DMS53 treated with DMSO at 0.1 percent for 48 hours (cell line): ENCODE results near the gene CAPN5.

Experiments used
- DNase-seq: peaks from one replicate; lab custom pipeline; 2025; ENCODE audit not compliant: unreplicated experiment; lab: John Stamatoyannopoulos, UW

Gene CAPN5

DNA sequence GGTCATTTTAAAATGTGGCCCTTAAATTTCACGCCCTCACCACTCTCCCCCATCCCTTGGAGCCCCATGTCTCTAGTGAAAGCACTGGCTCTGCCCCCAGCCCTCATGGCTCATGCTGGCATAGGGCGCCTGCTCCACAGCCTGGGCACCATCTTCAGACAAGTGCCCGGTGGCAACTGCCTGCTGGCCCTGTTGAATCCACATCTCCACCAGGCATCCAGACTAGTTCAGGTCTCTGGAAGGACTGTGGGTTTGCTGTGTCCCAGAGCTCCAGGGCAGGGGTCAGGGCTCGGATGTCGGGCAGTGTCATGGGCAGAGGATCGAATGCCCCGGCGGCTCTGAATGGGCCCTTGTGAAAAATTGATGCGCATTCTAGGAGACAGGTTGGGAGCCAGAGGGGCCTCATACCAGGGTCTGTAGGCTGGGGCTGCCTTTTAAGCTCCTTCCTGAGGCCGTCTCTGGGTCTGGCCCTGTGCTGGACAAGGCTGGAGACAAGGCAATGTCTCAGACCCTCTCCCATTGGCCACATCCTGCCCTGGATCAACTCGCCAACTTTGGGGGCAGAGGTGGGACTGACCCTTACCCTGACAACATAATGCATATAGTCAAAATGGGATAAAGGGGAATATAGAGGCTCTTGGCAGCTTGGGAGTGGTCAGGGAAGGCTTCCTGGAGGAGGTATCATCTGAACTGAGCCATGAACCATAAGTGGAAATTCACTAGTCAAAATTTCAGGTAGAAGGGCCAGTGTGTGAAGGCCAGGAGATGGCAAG is 62.5 kb downstream of the CAPN5 start:
- DNase-seq, result no peak

DNA sequence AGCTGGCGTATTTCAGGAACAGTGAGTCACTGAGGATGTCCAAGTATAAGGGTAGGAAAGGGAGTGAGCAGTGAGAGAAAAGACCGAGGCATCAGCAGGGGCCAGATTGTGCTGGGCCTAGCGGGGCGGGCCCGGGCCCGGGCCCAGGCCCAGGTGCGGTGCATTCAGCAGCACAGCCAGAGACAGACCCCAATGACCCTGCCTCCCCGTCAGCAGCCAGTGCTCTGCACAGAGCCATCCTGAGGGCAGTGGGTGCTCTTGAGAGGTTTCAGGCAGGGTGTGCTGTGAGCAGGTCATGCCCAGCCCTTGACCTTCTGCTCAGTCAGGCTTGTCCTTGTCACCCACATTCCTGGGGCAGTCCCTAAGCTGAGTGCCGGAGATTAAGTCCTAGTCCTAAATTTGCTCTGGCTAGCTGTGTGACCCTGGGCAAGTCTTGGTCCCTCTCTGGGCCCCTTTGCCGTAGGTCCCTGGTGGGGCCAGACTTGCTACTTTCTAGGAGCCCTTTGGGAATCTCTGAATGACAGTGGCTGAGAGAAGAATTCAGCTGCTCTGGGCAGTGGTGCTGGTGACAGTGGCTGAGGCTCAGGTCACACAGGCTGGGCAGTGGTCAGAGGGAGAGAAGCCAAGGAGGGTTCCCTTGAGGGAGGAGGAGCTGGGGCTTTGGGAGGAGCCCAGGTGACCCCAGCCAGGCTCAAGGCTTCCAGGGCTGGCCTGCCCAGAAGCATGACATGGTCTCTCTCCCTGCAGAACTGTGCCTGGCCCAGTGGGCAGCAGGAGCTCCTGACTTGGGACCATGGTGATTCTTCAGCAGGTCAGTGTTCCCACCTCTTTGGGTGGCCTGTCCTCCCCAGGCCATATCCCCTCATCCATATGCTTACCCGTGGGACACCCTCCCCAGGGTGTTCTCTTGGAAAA is 63.3 kb downstream of the CAPN5 start:
- DNase-seq, result no peak

DNA sequence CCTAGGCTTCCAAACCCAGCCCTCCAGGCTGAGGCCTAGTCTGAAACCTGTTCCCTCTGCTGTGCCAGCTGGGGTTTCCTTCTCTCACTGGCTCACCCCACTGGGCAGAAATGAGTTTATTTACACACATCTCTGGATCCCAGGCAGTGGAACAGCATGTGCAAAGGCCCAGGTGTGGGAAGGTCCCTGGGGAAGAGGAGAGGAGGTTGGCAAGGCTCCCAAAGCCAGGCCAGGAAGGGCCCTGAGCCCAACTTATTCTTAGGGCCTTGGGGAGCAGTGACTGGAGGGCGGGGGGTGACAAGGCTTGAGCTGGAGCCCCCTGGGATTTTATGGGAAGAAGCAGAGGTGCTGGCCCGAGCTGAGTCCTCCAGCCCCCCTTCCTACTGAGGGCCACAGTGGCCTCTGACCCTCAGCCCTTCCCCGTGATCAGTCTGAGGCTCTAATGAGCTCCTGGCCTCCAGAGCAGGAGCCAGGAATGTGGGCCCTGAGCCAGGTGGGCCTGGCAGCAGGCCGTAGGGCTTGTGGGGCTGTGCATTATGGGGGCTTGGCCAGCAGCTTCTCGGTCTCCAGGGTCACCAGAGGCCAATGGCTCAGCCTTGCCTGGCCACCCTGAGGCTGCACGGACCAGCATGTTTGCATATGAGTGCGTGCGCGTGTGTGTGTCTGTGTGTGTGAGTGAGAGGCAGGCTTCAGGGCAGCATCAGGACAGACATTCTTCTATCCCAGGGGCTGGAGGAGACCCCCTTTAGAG is 64.2 kb downstream of the CAPN5 start:
- no peak for DNase-seq

DNA sequence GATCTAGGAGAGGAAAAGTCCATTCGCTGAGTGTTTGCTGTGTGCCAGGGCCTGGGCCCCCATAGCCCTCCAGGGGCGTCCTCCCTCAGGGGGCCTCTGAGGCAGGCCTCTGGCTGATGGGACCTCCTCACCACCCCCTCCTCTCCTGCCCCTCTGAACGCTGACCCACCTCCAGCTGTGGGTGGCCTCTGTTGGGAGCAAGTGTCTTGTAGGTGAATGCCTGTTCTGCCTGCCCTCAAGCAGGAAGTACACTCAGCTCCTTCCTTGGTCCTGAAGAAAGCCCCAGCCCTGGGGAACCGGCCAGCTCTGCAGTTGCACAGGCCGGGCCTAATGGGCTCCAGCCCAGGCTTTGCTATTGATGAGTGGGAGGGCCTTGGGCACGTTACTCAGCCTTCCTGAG is 64.8 kb downstream of the CAPN5 start:
- no peak for DNase-seq

DNA sequence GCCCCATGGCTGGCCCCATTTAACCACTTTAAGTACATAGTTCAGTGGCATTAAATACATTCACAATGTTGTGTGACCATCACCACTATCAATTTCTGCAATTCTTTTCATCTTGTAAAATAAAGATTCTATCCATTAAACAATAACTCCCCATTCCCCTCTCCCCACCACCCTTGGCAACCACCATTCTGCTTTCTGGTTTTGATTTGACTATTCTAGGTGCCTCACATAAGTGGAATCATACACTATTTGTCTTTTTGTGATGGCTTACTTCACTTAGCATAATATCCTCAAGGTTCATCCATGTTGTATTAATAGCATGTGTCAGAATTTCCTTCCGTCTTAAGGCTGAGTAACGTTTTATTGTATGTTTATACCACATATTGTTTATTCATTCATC is 68.3 kb downstream of the CAPN5 start:
- DNase-seq, result no peak

DNA sequence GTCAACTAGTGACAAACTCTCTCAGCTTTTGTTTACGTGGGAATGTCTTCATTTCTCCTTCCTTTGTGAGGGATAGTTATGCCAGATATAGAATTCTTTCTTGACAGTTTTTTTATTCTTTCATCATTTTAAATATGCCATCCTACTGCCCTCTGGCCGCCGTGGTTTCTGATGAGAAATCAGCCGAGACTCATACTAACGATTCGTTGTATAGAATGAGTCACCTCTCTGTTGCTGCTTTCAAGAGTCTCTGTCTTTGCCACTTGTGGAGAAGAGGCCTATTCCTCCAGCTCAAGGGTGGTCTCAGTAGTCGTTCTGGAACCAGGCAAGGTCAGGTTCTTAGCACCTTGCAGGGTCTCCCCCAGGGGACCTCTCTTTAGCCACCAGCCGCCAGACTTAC is 69.3 kb downstream of the CAPN5 start:
- DNase-seq, result no peak

DNA sequence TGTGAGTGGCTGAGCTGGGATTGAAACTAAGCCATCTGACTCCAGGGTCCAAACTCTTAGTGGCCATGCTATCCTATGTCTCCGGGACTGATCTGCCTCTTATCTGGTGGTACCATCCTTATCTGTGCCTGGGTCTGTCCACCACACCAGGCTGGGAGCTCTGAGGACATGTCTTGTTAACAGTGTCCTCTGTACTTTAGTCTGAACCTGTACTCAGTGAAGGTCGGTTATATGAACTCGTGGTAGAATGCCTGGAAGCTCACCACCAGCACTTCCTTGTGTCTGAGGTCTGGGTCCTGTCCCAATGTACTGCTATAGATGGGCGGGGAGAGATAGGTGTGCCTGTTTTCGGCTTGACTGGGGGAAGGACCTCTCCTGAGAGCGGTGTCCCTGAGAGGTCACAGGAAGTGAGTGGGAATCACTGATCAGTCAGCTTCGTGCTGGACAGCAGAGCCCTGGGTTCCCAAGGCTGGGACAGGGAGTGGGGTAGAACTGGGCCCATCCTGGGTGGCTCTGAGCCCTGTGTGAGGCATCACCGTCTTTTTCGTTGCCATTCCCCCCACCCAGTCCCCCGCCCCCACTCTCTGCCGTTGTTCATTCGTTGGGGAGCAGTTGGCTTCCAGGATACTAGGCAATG is 70.1 kb downstream of the CAPN5 start:
- no peak for DNase-seq

DNA sequence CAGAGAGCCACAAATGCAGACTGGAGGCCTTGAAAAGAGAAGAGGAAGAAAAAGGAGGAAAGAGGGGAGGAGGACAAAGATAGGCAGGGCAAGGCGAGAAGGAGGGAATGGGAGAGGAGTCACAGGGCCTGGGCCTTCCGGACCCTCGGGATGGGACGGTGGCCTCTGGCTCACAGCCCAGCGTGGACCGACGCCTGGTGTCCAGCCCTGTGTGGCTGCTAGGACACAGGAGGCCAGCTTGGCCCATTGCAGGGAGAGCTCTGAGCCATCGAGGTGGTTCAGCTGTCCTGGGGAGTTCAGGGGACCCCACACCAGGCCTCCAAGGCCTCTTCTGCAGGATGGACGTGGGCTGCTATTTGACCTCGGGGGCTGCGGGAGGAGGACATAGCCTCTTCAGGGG is 70.7 kb downstream of the CAPN5 start:
- DNase-seq, result no peak

DNA sequence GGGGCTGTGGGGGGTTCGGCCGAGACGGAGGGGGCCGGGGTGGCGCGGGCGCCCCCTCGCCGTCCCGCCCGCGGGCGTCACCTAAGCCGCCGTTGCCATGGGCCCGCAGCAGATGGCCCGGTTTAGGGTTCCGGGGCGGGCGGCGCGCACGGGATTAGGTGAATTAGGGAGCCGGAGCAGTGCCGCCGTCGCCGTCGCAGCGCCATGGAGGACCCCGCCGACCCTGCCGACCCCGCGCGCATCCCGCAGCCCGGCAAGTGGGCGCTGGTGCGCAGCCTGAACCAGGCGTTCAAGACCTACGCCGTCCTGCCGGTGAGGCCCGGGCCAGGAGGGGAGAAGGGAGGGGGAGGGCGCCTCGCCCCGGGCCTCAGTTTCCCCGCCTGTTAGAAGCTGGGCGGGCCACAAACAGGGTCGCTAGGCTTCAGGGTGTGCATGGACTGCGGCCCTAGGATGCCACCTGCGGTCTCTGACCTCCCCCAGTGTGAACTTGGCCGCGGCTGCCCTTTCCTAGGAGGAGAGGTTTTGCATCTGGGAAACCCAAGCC is 71.4 kb downstream of the CAPN5 start:
- no peak for DNase-seq

DNA sequence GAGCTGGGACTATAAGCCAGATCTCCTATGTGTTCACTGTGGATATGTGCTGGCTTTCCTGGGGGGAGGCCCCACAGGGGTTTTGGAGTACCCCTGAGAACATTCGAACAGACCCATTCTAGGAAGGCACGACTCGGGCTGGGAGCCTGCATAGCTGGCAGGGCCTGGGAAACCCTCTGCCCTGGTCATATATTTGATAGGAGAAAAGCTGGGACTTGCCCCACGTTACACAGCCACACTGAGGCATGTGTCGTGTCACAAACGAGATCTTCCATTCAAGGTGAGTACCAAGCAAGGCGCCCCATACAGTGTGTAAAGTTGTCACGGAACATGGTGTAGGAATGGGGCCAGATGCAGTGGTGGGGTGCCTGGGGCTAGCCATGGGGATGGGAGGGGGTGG is 72.4 kb downstream of the CAPN5 start:
- no peak for DNase-seq

DNA sequence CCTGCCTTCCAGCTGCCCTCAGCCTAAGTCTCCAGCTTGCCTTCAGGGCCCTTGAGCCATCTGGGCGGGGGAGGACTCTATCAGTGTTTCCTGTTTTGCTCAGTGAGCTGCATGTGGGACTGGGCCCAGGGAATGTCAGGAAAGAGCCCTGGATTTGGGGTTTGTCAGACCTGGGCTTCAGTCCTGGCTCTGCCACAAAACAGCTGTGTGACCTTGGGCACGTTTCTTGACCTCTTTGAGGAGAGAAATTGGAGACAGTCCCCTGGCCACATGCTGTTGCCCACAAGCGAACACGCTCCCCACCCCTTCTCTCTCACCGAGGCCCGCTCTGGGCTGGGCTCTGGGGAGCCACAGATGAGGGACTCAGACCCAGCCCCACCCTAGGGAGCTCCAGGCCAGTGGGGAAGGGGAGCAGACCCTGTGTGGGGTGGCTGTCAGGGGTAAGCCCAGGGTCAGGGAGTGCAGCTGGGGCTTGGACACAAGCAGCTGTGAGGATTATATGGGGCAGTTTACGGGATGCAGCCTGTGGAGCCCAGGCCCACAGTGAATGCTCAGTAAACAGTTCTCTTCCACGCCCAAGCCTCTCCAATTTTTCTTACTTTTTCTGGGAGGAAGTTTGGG is 73.6 kb downstream of the CAPN5 start:
- DNase-seq, result peak; percentile 41

DNA sequence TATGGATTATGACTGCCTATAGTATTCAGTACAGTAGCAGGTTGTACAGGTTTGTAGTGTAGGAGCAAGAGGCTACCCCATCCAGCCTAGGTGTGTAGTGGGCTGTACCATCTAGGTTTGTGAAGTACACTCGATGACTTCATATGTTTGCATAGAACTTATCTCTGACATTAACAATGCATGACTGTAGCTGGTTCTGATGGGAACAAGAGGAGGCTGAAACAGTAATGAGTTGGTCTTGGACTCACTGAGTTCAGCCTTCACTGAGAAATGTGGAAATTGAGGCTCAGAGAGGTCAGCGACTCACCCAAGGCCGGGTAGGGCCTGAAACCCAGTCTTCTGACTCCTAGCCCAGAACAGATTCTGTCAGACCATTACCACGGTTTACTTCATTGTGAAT is 74.3 kb downstream of the CAPN5 start:
- DNase-seq, result peak; percentile 100

DNA sequence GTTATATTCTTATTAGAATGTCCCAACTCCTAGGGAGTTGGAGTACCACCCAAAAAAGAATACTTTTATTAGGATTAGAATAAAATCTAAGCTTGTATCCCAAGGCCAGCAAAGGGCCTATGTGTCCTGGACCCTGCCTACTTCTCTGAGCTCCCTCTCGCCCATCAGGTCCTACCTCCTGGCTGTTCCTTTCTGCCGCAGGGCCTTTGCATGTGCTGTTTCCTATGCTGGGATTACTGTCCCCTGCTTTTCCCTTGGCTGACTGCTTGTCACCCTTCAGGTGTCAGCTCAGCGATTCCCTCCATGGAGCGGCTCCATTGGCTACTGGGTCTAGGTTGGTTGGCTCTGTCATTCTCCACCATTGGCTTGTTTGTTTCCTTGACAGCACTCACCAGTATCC is 74.7 kb downstream of the CAPN5 start:
- no peak for DNase-seq

DNA sequence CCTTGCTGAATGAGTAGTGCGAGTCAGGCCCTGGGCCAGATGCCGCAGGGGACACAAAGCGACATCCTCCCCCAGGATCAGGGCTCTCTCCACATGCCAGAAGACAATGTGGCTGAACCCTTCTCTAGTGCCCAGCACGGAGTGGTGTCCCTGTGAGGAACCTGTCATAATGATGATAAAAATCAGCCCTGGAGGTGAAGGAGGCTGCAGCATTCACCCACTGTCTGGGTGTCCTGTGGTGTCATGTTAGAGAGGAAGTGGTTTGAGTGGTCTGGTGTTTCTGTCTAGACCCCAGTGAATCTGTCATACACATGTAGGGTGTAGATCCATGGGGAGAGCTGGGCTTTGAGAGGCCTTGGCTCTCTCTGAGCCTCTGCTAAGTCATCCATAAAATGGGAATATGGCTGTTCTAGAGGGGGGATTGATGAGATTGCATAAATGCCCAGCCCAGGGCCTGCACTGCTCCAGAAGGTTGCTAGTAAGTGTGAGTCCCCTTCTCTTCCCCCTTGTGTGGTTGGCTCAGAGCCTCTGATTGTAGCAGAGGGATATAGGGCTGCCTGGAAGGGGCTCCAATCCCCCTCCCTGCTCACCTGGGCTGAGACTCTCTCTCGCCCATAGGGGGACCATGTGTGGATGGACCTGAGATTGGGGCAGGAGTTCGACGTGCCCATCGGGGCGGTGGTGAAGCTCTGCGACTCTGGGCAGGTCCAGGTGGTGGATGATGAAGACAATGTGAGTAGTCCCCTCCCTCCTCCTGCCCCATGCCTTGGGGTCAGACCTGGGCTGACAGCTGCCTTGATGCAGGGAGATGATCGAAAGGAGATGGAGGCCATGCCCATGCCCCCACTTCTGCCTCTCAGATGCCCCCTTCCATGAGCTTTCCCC is 75.6 kb downstream of the CAPN5 start:
- DNase-seq, result no peak

DNA sequence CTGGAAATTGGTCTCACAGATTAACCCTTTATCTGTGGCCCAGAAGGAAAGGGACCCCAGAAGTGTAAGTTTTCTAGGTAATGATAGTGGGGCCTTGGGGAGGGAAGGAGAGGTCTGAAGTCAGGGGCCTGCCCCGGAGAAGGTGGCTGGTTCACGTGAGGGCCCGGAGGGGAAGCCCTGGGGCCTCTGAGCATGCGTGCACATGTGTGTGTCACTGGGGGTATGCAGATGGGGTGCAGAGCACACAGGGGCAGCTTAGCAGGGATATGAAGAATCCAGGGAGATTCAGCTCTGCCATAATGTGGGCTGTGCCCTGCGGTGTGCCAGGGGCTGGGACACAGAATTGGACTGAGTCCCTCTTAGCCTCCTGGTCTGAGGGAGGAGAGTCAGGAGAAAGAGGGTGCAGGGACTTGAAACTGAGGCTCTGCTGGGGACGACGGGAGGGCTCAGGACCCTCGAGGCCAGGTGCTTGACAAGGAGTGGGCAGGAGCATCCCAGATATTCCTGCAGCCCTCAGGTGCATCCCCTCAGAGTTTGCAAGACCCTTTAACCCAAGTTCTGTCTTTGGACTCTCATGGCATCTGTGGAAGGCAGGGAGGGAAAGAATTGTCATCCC is 76.7 kb downstream of the CAPN5 start:
- DNase-seq, result no peak

DNA sequence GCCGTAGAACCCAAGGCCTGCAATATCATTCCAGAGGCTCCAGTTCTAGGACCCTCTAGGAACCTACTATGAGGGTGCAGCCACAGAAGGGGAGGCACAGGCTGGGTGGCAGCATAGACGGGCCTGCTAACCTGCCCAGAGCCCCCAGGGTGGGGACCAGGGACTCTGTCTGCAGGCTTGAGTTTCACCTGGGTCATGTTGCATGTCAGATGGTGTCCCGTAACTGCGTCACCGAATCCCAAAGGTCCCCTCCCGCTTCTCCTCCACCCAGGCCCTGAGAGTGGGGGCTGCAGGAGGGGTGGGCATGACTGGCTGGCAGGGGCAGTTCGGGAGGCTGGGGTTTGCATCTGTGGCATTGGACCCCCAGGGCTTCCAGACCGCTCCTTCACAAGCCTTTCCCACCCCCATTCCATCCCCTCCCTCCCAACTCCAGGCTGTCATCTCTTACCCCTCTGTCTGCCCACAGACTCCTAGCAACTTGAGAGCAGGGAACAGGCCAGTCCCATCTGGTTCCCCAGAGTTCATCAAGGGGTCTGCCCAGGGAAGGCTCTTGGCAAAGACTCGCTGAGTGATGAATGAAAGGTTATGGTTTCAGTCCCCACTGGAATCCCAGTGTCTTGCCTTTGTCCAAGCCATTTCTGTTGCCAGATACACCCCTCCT is 77.6 kb downstream of the CAPN5 start:
- DNase-seq, result no peak

DNA sequence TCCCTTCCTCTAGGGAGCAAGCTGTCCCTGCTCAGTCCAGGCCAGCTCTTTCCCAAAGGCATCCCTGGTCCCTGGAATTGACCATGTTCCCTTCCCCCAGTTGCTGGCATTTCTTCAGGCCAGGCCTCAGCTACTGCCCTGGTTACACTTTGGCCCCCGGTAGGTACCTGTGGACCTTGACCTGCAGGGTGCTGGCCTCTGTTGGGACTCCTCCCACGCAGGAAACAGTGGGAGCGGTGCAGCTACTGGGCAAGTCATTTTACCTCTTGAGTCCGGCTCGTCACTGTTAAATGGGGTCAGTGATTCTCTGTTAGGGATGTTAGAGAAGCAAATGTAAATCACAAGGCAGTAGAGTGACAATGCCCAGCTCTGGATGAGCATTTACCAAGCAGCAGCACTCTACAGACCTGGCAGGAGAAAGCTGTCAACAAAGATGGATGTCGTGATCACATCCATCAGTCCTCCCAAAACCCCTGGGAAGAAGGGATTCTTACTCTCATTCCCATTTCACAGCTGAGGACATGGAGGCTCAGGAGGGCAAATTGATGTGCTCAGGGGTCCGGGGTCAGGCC is 78.2 kb downstream of the CAPN5 start:
- DNase-seq, result no peak
